Effector memory CD4-positive, alpha-beta T cell (primary cell): ENCODE measurements around the gene SYPL1.
"Not testable (repeated sequence)": the region's sequence is repeated elsewhere in the genome, so short reads cannot be mapped to it uniquely, and the experiment has no call there.

Experiments used
- DNase-seq, 3 donors: peaks; one replicate each; pipeline ENCODE4 v3.0.0-alpha.2; 2020
- H3K27ac ChIP-seq: 2 replicates; pipeline ENCODE4 v1.7.0; 2013; ENCODE audit warnings: mild to moderate bottlenecking, low read length, moderate library complexity; ENCODE audit not compliant: insufficient read depth, poor library complexity, severe bottlenecking
- H3K27me3 ChIP-seq: replicated peaks from 2 replicates; pipeline ENCODE4 v1.7.0; 2013; ENCODE audit warnings: mild to moderate bottlenecking, low read length; ENCODE audit not compliant: insufficient read depth, control insufficient read depth, poor library complexity, severe bottlenecking
- H3K36me3 ChIP-seq: 2 replicates; pipeline ENCODE4 v1.7.0; 2013; ENCODE audit warnings: mild to moderate bottlenecking, low read length, moderate library complexity; ENCODE audit not compliant: control insufficient read depth, insufficient read depth
- H3K4me1 ChIP-seq: 2 replicates; pipeline ENCODE4 v1.7.0; 2013; ENCODE audit warnings: low read length, mild to moderate bottlenecking; ENCODE audit not compliant: control insufficient read depth, insufficient read depth, poor library complexity, severe bottlenecking
- H3K4me3 ChIP-seq: 2 replicates; pipeline ENCODE4 v1.7.0; 2013; ENCODE audit warnings: low read length, low read depth, mild to moderate bottlenecking; ENCODE audit not compliant: insufficient read depth, poor library complexity, severe bottlenecking
- H3K9me3 ChIP-seq: 2 replicates; pipeline ENCODE4 v1.7.0; 2013; ENCODE audit warnings: mild to moderate bottlenecking, low read length, moderate library complexity; ENCODE audit not compliant: control insufficient read depth

SYPL1 gene

GRCh38 chr7:106139265-106140251 lies 27.4 kb upstream of the SYPL1 start:
- H3K4me1 ChIP-seq, result no peaks in the 10 kb centered on the region
- H3K27me3 ChIP-seq, result no peaks in the 10 kb centered on the region
- no peak for DNase-seq
- H3K4me3 ChIP-seq, result no peak overlapping the region
- no peak overlapping the region for H3K27ac ChIP-seq
- no peaks in the 10 kb centered on the region for H3K36me3 ChIP-seq
- no peaks in the 10 kb centered on the region for H3K9me3 ChIP-seq

- Histone ChIP-seq H3K4me3 (no peak overlapping the region), H3K27me3 (no peaks in the 10 kb centered on the region), H3K4me1 (no peaks in the 10 kb centered on the region), H3K9me3 (no peaks in the 10 kb centered on the region), H3K27ac (no peak overlapping the region), H3K36me3 (no peaks in the 10 kb centered on the region)
- DNase-seq, result no peak
These were observed 26.7 kb upstream of the SYPL1 start for GRCh38 chr7:106138776-106139175.

- H3K27me3 ChIP-seq, H3K4me3 ChIP-seq, H3K27ac ChIP-seq, H3K9me3 ChIP-seq, DNase-seq, H3K4me1 ChIP-seq, H3K36me3 ChIP-seq: not testable (repeated sequence)
These were observed 26.1 kb upstream of the SYPL1 start for GRCh38 chr7:106138181-106138580.

- no peaks in the 10 kb centered on the region for H3K36me3 ChIP-seq
- no peak overlapping the region for H3K27ac ChIP-seq
- no peak overlapping the region for H3K4me3 ChIP-seq
- no peaks in the 10 kb centered on the region for H3K27me3 ChIP-seq
- no peak for DNase-seq
- H3K9me3 ChIP-seq, result no peaks in the 10 kb centered on the region
- no peaks in the 10 kb centered on the region for H3K4me1 ChIP-seq
These were observed 22.1 kb upstream of the SYPL1 start for GRCh38 chr7:106134241-106134640.

GRCh38 chr7:106129291-106129690 lies 17.2 kb upstream of the SYPL1 start:
- no peak for DNase-seq
- Histone ChIP-seq H3K27ac (no peak overlapping the region), H3K4me3 (no peak overlapping the region), H3K27me3 (no peaks in the 10 kb centered on the region), H3K4me1 (no peaks in the 10 kb centered on the region), H3K36me3 (no peaks in the 10 kb centered on the region), H3K9me3 (no peaks in the 10 kb centered on the region)

- Histone ChIP-seq H3K4me1 (no peaks in the 10 kb centered on the region), H3K36me3 (no peaks in the 10 kb centered on the region), H3K27ac (no peak overlapping the region), H3K9me3 (no peaks in the 10 kb centered on the region), H3K27me3 (no peaks in the 10 kb centered on the region), H3K4me3 (no peak overlapping the region)
- no peak for DNase-seq
These were observed 16.7 kb upstream of the SYPL1 start for GRCh38 chr7:106128836-106129235.

GRCh38 chr7:106127984-106128780 lies 16.1 kb upstream of the SYPL1 start:
- Histone ChIP-seq H3K4me1 (no peaks in the 10 kb centered on the region), H3K27me3 (no peaks in the 10 kb centered on the region), H3K4me3 (no peak overlapping the region), H3K9me3 (no peaks in the 10 kb centered on the region), H3K27ac (no peak overlapping the region), H3K36me3 (no peaks in the 10 kb centered on the region)
- no peak for DNase-seq

GRCh38 chr7:106126170-106126938 lies 14.2 kb upstream of the SYPL1 start:
- no peak overlapping the region for H3K27ac ChIP-seq
- no peak overlapping the region for H3K4me3 ChIP-seq
- DNase-seq, result no peak
- H3K9me3 ChIP-seq, result no peaks in the 10 kb centered on the region
- H3K4me1 ChIP-seq, result no peaks in the 10 kb centered on the region
- no peaks in the 10 kb centered on the region for H3K36me3 ChIP-seq
- H3K27me3 ChIP-seq, result no peaks in the 10 kb centered on the region

GRCh38 chr7:106125417-106125816 lies 13.3 kb upstream of the SYPL1 start:
- Histone ChIP-seq H3K27me3 (no peaks in the 10 kb centered on the region), H3K9me3 (no peaks in the 10 kb centered on the region), H3K36me3 (no peaks in the 10 kb centered on the region), H3K4me1 (no peaks in the 10 kb centered on the region), H3K4me3 (no peak overlapping the region), H3K27ac (no peak overlapping the region)
- DNase-seq, result no peak
